Measurements from ENCODE around the gene PAXX.

GRCh38 chr9:136983656-136984314, 8.4 kb upstream of the PAXX start:
- TF ChIP-seq CTCF (IDR thresholded peaks at IDR 0.05), result no peak
- no peak for TF ChIP-seq EZH2 (IDR thresholded peaks at IDR 0.05; ENCODE audit: borderline replicate concordance, insufficient read depth, low read depth, low read length, poor library complexity, severe bottlenecking)
